DMS53 (cell line): Measurements from ENCODE around the gene TM4SF20.
"Not testable (repeated sequence)": the region's sequence is repeated elsewhere in the genome, so short reads cannot be mapped to it uniquely, and the experiment has no call there.

Source experiments
- DNase-seq: peaks from one replicate; lab custom pipeline; 2025; lab: John Stamatoyannopoulos, UW

The TM4SF20 gene

DNA sequence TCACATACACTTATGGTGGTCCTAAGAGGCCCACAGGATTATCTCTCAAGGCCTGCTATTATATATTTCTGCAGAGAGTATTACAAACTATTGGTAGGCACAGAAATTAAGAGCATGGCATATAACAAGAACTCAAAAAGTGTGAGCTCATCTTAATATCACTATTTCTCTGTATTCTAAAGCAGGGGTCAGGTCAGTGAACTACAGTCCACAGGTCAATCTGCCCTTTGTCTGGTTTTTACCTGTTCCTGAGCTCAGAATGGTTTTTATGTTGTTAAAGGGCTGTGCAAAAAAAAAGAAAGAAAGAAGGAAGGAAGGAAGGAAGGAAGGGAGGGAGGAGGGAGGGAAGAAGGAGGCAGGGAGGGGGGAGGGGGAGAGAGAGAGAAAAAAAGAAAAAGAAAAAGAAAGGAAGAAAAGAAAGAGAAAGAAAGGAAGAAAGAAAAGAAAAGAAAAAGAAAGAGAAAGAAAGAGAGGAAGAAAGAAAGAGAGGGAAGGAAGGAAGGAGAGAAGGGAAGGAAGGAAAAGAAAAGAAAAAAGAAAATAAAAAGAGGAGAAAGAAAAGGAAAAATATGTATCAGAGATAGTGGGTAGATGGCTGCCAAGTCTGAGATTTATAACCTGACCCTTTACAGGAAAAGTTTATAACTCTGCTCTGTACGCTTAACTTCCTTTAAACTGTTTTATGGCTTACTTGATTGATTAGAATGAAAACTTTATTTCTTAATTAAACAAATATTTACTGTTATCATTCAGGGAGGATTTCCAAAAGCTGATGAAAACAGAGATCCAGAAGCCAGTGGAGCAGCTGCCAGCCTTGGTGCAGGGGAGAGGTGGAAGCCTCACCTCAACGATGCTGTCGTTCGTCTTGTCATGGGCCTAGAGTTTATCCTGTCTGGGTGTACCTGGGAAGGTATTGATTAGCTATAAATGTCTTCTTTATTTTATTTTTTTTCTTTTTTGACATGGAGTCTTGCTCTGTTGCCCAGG lies 19.9 kb upstream of the TM4SF20 start:
- no peak for DNase-seq

DNA sequence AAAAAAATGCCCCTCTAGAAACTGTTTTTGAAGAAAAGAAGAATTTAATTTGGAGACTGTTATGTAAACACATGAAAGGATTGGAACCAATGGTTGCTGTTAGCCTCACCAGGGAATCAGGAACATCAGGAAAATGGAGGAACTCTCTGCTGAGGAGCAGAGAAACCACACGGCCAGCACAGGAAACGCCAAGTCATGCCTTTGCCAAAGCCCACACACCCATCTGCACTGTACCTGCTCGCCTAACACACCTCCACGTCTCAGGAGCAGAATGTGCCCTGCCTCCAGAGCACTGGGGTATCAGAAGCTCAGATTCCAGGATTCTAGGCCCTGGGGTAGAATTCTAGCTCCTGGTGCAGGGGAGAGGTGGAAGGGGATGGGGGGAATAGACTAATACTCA lies 18.5 kb upstream of the TM4SF20 start:
- no peak for DNase-seq

DNA sequence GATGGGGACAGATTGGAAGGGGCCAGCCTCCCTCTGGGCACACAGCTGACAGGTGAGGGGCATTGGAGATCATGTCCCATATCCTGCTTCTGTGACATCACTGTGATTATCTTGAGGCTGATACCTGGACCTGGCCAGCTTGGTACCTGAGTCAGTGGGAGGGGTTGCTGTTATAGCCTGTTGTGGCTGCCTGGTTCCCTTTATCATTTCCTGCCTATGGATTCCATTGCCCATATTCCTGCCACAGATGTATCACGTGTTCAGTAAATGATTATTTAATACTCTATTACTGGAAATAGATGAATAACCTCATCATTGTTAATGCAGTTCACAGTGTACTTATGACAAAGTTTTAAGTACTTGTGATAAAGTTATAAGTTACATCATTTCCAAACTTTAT lies 16.4 kb upstream of the TM4SF20 start:
- DNase-seq, result no peak

DNA sequence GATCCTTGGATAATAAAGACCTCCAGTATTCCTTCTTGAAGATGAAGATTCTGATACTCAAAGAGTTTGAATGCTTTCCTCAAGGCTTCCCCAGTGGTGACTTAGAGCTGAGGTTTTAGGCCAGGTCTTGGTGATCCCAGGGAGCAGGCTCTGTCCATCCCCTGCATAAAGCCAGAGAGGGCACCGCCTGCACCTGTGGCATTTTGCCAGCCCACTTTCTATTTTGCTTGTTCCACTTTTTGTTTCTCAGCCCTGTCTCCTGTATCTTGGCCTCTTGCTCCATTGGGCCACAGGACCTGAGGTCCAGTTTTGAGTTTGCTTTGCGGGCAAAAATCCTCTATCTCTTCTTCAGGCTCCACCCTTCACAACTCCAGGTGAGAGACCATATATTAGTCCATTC lies 15.3 kb upstream of the TM4SF20 start:
- no peak for DNase-seq

DNA sequence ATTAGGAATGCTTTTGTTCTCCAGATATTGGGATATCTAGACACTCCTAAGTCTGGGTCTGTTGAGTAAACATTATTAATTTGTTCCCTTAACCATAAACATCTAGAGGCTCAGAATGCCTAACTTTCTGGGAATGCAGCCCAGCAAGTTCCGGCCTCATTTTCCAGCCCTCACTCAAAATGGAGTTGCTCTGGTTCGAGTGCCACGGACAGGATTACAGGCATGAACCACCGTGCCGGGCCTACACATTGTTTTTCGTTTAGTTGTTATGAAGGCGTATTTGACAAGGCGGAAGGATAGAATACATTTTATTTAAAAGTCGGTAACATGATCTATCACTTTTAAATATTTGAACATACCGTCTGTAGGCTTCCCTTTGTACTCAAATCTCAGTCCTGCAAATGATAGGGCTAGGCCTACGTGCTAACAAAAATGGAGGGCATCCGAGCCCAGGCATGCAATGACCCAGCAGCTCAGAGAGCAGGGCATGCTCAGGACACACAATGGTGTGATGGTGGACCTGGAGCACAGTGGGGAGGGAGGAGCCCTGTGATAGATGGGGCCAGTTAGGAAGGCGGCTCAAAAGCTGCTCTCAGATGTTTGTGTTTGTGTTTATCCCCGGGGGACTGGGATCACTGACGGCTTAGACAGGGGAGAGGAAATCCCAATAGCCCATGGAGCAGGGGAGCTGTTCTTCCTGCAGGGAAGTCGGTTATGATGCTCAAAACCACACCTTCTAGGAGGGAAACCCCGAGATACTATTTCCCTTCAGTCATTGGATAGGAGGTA lies 11.6 kb upstream of the TM4SF20 start:
- peak; percentile 23 for DNase-seq

DNA sequence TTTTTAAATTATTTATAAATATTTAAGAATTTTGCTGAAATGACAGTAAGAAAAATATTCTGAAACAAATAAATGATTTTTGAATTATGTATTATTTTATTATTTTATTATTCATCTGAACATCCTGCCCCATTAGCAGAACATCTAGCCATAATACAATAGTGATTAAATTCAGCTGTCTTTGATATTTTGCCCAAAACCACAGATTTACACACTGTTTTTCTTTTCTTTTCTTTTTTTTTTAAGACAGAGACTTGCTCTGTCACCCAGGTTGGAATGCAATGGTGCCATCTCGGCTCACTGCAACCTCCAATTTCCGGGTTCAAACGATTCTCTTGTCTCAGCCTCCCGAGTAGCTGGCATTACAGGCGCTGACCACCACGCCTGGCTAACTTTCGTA lies 10.6 kb upstream of the TM4SF20 start:
- DNase-seq, result no peak

DNA sequence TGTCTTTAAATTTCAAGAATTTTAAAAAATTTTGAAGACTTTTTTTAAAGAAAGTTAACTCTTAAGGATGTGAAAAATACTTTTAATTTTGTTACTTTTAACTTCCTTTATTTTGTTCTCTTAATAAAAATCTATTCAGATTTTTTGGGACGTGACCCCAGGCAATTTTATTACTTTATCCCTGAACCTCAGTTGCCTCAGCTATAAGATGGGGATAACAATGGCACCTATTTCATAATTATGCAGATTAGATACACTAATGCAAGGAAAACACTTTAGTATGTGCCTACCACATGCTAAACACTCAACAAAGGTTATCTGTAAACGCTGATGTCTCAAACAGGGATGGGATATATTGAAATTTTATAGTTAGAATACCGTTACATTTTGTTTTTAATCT lies 10.1 kb upstream of the TM4SF20 start:
- no peak for DNase-seq

DNA sequence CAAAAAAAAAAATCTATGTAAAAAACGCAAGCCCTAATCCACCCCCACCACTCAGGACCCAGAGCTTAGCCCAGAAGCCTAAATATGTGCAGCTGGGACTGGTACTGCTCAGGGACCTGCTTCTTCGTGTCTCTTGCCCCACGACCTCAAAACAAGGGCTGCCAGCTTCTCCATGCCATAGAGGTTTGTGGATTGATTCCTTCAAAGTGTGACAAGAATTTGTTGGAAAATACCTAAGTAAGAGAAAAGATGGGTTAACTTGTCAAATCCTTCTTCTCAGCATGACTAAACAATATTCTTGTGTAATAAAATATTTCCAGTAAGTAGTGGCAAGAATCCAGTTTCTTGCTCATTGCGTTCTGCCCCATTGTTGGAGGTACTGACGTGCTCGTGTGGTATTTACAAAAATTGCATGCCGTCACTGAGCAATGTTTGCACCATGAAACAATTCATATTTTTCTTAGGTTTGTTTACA lies 9.5 kb upstream of the TM4SF20 start:
- no peak for DNase-seq

DNA sequence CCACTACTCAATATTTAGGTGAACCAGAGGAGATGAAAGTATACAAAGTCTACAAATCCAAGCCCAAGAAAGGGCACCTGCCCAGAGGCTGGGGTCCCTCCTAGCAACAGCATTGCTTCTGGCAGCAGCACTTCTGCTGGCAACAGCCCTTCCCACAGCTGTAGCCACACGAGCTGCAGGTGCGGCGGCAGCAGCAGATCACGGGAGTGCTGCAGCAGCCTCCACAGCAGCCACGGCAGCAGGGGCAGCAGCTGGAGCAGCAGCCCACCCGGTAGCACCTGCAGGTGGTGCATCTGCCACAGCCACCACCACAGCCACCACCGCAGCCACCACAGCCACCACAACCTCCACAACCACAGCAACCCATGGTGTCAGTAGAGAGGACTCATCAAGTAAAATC lies 8.5 kb upstream of the TM4SF20 start, which contains the start of gene SCYGR1:
SCYGR1 (minus strand) TSS at position 367 of the 400 bp plus-strand sequence; CDS start at position 367, 0 bp downstream.
- not testable (repeated sequence) for DNase-seq

DNA sequence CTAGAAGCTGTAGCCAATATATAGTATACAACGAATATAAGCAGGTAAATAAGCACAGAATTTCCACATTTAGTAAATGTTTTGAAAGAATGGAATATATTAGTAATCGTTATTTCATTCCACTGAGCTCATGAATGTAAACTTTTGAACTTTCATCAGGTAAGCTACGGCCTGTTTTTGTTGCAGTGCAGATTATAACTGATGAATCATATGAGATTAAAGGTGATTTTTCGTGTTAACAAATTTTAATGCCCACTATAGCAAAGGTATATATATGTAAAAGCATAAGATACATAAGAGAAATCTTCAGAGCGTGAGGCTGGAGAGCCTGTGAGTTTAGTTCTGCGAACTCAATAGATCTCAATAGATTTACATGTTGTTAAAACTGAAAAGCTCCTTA lies 7.5 kb upstream of the TM4SF20 start:
- no peak for DNase-seq

DNA sequence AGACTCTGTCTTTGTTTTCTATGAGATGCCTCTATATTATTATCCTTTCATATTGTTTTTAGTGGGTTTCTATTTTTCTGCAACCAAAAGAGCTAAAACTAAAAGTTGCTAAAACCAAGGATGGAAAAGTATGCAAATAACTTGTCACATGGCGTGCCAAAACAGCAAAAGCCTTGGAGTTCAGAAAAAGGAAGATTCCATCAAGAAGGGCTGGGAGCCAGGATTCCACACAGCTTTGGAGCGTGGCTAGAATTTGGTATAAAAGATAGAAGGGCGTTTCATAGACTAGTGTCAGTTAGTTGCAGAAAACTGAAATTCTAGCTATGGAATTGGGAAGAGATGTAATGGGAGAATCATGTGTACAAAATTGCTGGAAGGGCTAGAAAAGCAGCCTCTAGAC lies 4.6 kb upstream of the TM4SF20 start:
- DNase-seq, result no peak

DNA sequence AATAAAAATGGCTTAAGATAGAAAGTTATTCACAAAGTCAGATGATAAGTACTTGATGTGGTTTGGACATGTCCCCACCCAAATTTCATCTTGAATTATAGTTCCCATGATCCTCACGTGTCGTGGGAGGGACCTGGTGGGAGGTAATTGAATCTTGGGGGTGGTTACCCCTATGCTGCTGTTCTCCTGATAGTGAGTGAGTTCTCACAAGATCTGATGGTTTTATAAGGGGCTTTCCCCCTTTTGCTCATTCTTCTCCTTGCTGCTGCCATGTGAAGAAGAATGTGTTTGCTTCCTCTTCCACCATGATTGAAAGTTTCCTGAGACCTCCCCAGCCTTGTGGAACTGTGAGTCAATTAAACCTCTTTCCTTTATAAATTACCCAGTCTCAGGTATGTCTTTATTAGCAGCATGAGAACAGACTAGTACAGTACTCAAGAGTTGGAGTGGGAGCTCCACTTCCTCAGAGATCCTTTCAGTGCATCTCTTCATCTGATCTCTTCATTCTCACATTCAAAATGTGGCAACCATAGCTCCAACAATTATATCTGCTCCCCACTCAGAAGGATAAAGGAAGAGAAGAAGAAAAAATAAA lies 3.2 kb upstream of the TM4SF20 start:
- DNase-seq, result not testable (repeated sequence)

DNA sequence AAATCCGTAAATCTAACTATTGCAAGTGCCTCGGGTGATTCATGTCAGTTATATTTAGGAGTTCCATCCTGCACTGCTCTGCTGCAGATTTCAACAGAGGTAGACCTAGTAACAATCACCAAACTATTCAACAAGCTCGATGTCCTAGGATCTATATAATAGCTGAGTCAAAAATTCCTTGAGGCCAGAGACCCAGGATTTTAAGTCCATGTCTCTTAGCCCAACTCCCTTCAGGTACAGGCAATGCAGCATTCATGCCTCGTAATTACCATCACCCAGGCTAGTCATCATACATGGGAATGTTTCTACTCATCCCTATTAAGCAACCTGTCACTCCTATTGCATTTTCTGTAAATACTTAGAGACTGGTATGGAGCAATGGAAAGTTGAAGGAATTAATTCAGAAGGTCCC lies 729 bp downstream of the TM4SF20 start:
- no peak for DNase-seq

DNA sequence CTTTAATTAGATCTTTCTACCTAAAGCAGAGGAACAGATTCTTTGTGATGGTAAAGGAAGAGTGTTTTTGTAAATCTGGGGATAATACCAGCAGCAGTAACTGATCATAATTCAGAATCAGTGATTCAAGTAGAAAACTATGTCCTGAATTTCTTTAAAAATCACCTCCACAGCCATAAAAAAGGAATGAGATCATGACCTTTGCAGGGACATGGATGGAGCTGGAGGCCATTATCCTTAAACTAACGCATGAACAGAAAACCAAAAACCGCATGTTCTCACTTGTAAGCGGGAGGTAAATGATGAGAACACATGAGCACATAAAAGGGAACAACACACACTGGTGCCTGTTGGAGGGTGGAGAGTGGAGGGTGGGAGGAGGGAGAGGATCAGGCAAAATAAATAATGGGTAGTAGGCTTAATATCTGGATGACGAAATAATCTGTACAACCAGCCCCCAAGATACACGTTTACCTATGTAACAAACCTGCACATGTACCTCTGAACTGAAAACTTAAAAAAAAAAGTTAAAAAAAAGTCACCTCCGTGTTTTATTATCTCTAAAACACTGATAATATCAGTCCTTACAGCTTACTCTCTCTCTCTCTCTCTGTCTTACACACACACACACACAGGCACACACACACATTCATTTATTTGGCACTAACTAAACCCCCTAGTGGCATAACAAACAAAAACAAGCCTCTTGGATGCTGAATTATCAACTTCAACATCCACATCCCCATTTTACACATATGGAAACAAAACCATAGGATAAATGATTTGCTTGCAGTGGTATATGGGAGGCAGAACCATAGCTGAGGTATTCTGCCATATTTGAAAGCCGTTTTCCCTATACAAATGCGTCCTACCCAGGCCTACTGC lies 1.4 kb downstream of the TM4SF20 start:
- no peak for DNase-seq

DNA sequence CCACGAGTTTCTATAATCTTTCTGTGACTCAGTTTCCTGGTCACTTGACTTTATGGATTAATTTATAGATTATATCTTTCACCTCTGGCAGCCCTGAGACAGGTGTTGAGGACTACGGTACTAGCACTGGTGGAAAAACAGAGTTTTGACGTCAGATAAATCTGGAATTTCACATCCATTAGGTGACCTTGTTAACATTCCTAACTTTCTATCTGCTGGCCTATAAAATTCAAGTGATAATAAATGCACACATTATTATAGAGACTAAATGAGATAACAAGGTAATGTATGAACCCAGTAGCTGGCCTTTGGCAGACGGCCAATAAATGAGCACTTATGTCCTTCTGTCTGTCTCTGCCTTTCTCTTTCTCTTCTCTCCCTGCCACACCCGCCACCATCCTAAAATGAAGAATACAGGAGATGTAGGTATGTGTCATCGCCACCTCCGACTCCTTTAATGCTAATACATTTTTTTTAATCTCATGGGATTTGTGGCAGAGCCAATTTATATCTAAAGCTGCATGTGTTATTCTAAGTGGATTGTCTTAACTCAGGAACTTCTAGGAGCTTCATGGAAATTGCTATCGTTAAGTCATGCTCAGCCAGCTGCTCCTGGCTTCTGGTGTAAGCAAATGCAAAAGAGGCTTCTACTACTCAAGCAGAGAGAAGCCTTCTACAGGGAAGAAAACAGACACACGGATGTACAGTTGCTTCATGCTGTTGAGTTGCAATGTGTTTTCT lies 2.3 kb downstream of the TM4SF20 start:
- DNase-seq, result peak; percentile 40

DNA sequence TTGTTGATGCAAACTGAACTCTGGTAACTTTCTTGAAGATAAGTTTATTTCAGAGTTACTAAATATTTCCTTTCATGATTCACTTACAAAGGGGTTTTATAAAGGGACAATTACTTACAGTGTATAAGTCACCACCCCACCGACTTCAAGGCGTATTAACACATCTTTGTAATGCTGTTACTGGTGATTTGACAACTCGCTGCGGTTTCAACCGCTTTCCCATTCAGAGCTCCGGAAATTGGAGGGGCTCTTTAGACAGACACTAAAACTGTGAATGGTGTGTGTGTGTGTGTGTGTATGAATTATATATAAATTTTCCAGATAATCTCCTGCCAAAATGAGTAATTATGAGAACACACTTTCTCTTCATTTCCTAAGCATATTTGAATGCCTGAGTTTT lies 4.9 kb downstream of the TM4SF20 start:
- no peak for DNase-seq

DNA sequence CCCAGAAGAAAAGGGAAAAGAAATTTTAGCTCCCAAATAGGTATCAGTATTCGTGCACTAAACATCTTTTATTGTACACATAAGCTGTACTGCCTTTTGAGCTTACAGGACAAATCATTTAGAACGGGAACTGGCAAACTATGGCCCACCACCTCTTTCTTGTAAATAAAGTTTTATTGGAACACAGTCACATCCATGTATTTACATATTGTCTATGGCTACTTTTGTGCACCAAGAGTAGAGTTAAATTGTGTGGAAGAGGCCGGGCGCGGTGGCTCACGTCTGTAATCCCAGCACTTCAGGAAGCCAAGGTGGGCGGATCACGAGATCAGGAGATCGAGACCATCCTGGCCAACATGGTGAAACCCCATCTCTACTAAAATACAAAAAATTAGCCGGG lies 5.7 kb downstream of the TM4SF20 start:
- DNase-seq, result no peak

DNA sequence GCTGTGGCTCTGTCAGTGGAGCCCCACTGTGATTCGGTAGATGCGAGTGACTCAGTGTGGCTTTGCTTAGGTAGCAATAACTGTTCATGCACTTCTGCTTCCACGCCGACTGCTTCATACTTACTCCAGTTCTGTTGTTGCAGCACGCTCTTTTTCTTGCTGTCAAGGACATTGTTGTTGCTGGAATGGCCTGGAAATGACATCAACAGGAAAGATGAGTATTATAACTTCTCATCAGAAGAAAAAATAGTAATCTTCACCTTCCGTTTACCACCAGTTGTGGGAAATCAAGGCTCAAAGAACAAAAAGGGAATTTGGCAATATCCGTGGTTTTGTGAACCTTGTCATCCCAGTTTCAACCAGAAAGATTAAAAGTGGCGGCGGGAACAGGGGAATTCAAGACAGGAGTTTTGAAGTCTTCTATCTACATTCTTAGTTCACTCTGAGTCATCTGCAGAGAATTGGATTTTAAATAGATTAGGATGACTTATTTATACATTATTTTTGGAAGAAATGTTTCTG lies 8.3 kb downstream of the TM4SF20 start:
- no peak for DNase-seq

DNA sequence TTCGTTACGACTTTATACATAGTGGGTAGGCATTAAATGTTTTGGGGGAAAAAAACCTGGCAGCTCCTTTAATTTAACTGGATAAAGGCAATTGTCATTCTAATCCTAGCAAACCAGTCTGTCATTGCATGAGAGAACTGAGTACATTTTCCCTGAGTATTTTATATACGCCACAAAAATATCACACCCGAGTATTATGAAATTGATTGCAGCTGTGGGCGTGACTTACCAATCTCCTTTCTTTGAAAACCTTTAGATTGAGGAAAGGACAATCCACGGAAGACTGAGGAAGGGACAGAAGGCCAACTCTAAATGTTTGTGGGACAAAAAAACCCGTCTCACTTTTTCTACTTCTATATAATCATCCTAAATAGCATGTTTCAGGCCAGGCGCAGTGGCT lies 9.0 kb downstream of the TM4SF20 start:
- DNase-seq, result no peak

DNA sequence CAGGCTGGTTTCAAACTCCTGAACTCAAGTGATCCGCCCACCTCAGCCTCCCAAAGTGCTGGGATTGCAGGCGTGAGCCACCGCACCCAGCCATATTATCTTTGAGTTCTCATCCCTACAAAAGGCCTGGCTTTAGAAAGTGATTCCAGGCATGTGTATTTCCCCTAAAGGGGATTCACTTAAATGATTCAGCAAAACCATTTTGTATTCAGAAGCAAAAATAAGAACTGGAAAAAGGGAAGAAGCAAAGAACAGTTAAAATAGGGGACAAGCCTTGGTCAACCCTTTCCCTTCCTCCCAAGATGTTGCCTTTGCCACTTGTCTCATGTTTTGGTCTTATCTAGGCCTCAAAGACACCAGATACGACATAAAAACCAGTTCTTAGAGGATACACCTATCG lies 10.5 kb downstream of the TM4SF20 start:
- no peak for DNase-seq

DNA sequence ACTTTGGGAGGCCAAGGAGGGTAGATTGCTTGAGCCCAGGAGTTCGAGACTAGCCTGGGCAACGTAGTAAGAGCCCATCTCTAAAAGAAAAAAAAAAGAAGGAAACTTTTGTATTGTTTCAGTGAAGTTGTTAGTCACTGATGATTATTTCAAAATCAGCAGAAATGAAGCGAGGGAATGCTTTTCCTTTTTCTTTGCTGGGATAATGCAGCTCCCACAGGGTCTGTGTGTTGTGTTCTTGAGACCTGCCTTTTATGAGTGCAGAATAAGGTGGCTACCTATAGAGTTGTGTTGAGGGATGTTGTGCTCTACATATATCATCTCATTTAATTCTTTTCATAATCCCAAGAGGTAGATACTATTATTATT lies 11.7 kb downstream of the TM4SF20 start:
- DNase-seq, result no peak
